Measurements from ENCODE around the gene PRUNE2.

Gene PRUNE2

DNA sequence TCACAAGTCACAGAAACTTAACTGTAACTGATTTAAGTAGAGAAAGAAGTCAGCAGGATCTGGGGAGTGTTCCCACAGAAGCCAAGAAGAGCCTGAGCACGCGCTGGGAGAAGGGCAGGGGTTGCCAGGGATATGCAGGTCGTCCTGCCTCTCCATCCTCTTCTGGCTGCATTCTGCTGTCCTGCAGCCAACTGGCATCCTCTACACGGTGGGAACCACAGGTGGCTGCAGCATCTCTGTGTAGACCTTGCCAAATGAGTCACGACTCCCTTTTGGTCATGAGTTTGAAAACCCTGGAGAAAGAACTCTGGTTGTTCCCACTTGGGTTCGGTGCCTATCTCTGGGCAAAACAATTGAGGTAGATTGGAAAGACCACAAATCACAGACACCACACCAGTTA is 180.0 kb downstream of the PRUNE2 start:
- no peak for DNase-seq

GRCh38 chr9:76725011-76725546 is 180.8 kb downstream of the PRUNE2 start:
- DNase-seq, result no peak

DNA sequence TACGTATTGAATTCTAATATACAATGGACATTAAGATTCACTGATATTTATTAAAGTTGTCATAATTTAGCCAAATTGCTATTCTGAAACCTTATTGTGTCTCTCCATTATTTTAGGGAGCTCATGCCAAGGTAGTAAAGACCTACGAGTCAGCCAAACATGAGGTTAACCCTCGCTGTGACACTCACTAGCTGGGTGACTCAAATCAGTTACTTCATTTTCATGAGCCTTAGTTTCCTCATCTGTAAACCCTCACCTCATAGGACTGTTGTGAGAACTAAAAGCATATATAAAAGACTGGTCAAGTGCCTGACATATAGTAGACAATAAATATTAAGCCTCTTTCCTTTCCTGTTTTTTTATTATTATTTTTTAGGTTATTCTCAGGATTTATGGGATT is 185.7 kb downstream of the PRUNE2 start:
- no peak for DNase-seq

GRCh38 chr9:76718166-76718565 is 187.7 kb downstream of the PRUNE2 start:
- no peak for DNase-seq

GRCh38 chr9:76717613-76718012 is 188.3 kb downstream of the PRUNE2 start:
- DNase-seq, result no peak

GRCh38 chr9:76717176-76717575 is 188.7 kb downstream of the PRUNE2 start:
- no peak for DNase-seq

DNA sequence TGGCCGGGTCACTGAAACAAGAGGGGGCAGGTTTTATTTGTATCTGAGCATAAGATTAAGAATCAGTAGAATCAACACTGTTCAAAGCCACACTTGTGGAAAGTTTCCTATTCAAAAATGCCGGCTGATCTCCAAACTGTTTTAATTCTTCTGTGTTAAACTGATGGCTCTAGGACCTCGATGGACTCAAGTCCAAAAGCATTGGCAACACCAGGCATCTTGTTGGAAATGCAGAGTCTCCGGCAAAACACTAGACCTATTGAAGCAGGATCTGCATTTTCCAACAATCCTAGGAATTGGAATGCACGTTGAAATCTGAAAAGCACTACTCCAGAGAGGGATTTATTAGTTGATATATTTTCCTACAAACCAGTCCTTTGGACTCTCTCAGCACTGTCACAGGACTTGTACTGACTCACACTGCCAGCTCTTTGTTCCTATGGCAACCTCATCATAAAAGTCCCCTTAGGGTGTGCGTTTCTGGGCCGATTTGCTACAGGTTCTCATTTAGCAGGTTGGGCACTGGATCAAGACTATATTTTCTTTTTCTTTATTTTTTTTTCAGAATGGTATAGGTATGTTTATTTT is 189.7 kb downstream of the PRUNE2 start:
- no peak for DNase-seq

GRCh38 chr9:76713381-76713780 is 192.5 kb downstream of the PRUNE2 start:
- DNase-seq, result no peak

DNA sequence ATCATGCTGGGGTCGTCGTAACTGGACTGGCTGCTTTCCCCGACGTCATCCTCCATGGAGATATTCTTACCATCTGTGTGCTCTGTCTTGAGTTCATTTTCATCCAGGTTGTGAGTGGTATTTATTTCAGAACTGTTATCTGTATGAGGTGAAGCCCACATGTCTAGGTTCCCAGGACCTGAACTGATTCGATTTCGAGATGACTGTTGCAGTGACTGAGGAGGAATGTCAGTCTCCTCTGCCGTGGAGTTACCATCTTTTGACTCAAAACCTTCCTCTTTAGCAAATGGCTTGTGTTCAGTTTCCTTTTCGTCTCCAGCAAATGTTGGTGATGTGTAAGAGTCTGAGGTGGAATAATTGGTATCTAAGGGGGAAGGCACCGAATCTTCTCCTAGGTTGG is 196.9 kb downstream of the PRUNE2 start:
- DNase-seq, result no peak

DNA sequence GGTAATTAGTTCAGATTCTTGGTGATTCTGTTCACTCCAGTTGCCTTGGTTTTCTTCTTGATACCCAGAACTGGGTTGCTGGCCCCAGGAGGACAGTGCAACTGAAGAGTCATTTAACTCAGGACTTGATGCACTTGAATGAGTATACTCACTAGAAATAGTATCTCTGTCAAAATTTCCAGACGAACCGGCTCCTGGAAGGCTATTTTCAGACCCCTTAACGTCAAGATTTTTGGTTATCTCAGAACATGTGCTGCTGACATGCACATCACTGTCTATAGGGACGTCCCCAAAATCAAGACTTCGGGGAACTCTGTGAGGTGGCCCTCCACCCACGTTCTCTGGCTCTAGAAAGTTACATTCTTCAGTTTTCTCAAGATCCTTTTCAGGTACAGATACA is 198.4 kb downstream of the PRUNE2 start:
- DNase-seq, result no peak

GRCh38 chr9:76704593-76705204 is 201.2 kb downstream of the PRUNE2 start:
- DNase-seq, result peak; percentile 73

DNA sequence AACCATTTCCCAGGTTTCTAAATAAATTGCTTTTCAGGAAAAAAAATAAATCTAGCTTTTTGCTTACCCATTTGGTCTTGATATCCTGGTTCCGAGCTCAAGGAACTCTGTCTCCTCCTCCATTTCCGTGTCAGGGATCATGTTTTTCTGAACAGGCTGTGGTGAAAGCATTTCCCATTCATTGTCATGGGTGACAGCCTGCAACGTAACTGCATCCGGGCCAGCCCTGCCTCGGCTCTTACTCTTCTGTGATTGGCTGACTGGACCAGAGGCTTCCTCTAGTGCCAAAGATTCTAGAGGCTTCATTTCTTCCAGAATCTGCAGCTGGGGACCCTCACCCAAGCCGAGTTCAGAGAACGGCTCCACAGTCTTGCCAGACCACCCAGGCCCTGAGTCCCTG is 202.6 kb downstream of the PRUNE2 start:
- DNase-seq, result no peak

DNA sequence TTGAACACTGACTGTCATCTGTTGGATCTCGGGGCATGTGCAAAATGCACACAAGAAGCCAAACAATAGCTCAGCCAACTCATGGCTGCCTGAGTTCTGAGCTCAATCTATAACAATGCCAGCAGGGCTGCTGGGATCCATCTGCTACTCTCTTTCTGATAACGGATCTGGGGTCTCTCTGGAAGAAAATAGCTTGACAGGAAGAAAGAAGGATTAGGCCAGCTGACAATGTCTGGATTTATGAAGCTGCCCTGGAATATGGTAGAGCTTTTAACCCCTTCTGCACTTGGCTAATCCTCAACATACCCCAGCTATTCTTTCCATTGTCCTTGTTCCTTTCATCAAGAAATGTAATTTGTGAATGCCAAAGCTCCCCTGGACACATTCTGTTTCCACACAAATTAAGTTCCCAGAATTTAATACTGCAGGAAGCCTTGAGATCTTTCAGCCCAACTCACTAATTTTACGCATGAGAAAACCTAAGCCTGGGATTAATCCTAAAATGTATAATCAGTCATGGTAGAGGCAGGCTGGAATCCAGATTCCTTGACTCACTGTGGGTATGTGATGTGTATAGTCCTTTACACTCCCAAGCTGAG is 204.4 kb downstream of the PRUNE2 start:
- DNase-seq, result peak; percentile 56

DNA sequence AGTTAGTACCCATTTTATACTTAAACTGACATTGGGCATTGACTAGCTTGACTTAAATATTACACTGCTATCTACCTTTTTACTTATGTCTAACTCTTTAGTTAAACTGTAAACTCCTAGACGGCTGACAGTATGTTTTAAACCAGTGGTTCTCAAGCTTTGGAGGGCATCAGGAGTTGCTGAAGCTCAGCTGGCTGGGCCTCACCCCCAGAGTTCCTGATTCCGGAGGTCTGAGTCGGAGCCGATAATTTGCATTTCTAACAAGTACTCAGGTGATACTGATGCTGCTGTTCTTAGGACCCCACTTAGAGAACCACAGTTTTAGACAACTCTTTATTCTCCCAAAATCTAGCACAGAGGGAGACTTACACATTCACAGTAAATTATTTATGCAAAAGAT is 205.0 kb downstream of the PRUNE2 start:
- no peak for DNase-seq

- no peak for DNase-seq
Measured at GRCh38 chr9:76699971-76700370, 205.9 kb downstream of the PRUNE2 start.

GRCh38 chr9:76697554-76697953 is 208.4 kb downstream of the PRUNE2 start:
- no peak for DNase-seq

GRCh38 chr9:76697081-76697480 is 208.8 kb downstream of the PRUNE2 start:
- no peak for DNase-seq

DNA sequence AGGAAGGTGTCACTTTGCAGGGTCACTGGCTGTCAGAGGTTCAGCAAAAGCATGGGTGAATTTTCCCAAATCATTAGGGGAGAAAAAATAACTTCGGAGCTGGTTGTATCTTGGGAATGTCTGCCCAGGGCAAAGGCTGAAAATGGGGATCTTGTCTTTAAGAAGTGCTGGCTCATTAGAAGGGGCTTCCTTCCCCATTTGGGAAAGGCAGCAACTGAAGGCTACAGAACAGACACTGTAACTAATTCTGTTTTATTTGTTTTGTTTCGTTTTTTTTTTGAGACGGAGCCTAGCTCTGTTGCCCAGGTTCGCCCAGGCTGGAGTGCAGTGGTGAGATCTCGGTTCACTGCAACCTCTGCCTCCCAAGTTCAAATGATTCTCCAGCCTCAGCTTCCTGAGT is 212.0 kb downstream of the PRUNE2 start:
- DNase-seq, result no peak

DNA sequence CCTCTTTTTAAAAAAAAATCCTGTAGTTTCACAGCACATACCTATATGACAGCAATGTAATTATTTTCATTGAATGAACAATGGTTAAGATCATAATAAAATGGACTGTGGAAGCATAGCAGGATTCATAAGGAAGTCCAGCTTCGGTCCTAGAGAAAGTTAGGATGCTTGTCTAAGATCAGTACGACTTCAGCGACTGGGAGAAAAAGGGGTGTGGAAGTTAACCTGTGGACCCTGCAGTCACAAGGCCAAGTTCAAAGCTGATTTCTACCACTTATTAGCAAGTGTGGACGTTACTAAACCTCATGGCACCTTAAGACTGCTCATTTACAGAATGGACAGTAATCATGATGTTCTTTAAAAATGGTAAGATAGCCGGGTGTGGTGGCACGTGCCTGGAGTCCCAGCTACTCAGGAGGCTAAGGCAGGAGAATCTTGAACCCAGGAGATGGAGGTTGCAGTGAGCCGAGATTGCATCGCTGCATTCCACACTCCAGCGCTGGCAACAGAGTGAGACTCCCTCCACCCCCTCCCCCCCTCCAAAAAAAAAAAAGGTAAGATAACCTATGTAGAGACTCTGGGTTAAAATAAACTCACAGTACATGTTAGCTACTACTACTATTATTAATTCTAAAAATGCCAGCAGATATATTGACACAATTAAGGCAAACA is 213.3 kb downstream of the PRUNE2 start:
- no peak for DNase-seq

GRCh38 chr9:76691517-76692313 is 214.2 kb downstream of the PRUNE2 start:
- no peak for DNase-seq

DNA sequence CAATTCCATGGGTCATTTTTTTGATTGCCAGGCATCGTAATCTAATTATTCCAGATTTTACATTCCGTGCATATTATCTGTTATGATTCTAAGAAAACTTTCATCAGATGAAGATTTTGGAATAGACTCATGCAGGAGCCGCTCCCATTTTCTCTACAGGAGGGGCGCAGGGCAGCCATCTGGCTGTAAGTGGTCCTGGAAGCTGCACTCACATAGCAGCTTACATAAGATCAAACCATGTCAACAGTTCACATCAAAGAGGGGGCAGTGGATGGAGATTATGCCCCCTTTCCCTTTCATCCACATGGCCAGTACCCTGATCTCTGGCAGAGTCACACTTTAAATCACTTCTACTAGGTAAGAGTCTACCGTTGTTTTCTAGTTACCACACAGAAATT is 214.9 kb downstream of the PRUNE2 start:
- DNase-seq, result no peak

GRCh38 chr9:76690246-76690972 is 215.5 kb downstream of the PRUNE2 start:
- DNase-seq, result no peak

Data from amniotic stem cell (primary cell).